ENCODE data around the gene TMEM191B.
"Not testable (repeated sequence)": the region's sequence is repeated elsewhere in the genome, so short reads cannot be mapped to it uniquely, and the experiment has no call there.

The TMEM191B gene

GRCh38 chr22:18558939-18559338, 31.3 kb downstream of the TMEM191B start:
- ATAC-seq, result not testable (repeated sequence)

DNA sequence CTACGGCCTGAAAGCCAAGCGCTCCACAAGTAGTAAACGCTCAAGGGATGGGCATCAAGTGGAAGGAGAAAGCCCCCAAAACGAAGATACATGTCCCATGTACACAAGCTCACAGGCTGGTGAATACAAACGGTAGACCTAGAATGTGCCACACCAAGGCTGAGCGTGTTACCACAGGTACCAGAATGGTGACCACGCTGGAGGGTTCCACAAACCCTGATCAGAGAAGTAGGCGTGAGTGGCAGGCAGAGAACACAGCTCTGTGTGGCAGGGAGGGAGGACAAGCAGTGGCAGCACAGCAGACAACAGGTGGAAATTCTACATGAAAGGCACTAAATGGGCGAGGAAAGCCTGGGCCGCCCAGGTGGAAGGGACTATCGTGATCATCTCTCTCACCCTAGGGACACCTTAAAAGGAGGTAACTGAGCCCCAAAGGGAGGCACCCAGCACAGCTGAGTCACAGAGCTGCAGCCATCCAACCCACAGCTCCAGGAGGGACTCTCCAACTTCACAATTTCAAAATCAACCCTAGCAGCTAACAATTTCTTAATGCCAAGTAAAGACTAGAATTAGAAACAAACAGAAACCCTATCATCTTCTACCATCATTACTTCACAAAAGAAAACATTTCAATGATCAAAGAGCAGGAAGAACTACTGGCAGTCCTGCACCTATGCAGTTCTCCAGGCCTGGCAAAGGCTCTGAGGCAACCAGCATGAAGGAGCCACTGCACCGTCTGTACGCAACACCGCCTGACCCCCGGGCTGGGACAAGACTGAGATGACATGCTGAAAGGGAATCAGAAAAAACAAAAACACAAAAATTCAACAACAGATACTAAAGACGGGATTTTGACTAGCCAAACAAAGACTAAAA, 32.7 kb downstream of the TMEM191B start:
- ATAC-seq, result peak; percentile 97 to 98

DNA sequence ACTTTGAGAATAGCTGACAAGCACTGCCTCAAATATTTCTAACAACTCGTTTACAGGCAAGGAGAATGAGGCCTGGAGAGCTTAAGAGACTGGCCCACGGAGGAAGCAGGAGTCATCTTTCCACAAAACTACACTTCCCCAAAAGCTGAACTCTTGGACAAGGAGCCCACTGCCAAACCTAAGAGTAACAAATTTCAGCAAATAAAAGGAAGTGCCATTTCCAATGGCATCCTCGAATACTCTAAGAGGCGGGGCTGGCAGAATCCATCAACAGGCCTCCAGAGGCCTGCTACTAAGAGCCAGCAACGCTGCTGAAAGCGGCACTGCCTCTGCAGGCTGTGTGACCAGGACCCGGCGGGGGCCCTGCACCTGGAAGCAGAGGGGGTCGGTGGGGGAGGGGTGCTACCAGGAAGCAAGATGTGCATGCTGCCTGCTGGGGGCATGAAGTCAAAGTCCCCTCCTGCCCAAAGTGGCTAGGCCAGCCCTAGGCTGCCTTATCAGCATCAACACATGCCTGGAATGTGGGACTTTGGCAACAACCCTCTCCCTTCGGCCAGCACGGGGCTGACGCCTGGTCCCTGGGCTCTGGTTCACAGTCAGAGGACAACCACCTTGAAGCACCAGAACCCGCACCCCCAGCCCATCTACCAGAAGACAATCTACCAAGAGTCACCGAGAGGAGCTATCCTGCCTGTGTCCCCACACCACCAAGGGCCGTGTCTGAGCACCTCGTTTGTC, 43.1 kb downstream of the TMEM191B start:
- not testable (repeated sequence) for ATAC-seq

GRCh38 chr22:18573483-18574164, 46.0 kb downstream of the TMEM191B start:
- ATAC-seq, result not testable (repeated sequence)

DNA sequence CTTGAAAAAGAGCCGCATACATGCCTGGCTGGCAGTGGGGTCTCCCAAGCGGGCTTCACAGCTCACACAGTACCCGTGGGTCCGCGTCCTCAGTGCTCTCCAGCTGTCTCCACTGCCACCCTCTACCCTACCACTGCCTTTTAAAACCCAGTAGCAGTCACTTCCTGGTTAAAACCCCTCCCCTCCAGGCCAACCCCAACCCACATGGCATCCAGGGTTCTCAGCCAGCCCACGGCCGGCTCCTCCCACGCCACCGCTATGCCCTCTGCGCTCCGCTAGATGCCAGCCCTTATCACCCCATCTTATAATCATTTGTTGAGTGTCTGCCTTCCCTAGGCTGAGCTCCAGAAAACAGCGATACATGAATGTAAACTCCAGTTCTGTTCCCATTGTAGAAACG, 47.0 kb downstream of the TMEM191B start:
- ATAC-seq, result peak; percentile 72 to 76

- ATAC-seq, result not testable (repeated sequence)
These were observed 48.1 kb downstream of the TMEM191B start for GRCh38 chr22:18575686-18576085.

DNA sequence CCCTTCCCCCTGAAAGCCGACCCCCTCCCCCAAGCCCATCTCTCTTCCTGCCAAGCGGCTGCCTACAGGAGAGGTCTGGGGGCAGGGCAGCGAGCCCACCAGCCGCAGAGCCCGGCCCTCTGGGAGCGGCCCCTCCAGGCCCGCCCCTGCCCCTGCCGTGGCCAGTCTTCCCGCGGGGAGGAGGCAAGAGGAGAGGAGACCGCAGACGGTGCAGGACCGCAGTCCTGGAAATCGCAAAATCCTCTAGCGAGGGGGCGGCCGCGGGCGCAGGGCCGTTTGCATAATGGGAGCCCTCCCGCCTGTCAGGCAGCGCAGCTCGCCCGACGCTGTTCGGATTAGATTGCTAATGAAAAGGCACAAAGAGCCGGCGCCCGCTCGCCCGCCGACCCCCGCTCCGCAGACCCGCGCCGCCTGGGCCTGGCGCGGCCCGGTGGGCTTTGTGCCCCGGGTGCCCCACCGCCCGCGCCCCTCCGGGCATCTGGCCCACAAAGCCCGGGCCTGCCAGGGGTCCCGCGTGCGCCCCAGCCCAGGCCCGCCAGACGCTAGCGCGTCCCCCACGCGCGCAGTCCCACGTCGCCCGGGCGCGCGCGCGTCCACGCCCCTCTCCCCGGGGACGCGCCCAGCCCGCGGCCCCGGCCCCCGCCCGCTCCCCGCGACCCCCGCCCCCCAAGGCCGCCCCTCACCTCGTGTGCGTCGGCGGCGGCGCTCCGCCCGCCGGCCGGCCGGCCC, 49.7 kb downstream of the TMEM191B start:
- ATAC-seq, result peak; percentile 28 to 32

DNA sequence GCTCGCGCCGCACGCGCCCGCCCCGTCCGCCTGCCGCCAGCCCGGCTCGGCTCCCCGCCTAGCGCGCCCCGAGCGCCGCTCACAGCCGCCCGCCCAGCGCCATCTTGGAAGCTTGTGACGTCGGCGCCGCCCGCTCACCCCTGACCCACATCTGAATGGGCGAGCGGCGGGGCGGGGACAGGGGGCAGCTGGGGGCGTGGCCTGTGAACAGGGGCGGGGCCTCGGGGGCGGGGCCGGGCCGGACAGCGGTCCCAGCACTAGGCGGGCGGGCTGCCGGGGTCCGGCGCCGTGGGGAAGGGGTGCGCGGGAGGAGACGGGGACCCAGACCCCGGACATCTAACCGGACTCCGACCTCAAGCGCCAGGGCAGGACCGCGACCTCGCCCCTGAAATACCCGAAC, 50.2 kb downstream of the TMEM191B start:
- peak; percentile 87 to 88 for ATAC-seq
